HepG2 (cell line): ENCODE results near the gene ZBTB43. TPM values are rescaled to one million over a fixed set of nuclear protein-coding genes. Genes with fewer than 3 reads are reported as not detected.
A peak's percentile ranks its signal among the peaks of the same experiment; 100 is the strongest.

ENCODE experiments used
- ATAC-seq: fragments of 200-7000 bp; cut with Tn5 transposase; 3 replicates; pipeline ENCODE4 v1.9.1; 2020; ENCODE audit warnings: mild to moderate bottlenecking, moderate library complexity
- BruUV-seq: library from RNA; stranded (reverse); fragments of 400-500 nt; replicated peaks from 2 replicates; lab custom pipeline; 2021; lab: Mats Ljungman, UMichigan
- CTCF ChIA-PET: fragments of 300-600 bp; formaldehyde crosslinking; extraction: SDS; loops from one replicate; lab custom pipeline; 2021; ENCODE audit warnings: low total read pairs, inconsistent platforms, low intra/inter-chr PET ratio; lab: Yijun Ruan, JAX
- POLR2A ChIA-PET: fragments of 350-600 bp; sonication (Branson Sonifier 250); formaldehyde crosslinking; loops from one replicate; lab custom pipeline; 2020; ENCODE audit warnings: antibody characterized with exemption, inconsistent platforms; lab: Yijun Ruan, JAX
- DNase-seq: peaks from one replicate; pipeline ENCODE4 v3.0.0-alpha.2; 2015; ENCODE audit warnings: low spot score
- FAIRE-seq: peaks from 3 replicates; lab custom pipeline; 2011; peaks lifted over from hg19 to GRCh38; lab: Jason Lieb, UNC
- H2AFZ ChIP-seq: one replicate; pipeline ENCODE4 v1.6.1; 2011; ENCODE audit warnings: low read length, inconsistent platforms
- H3K27ac ChIP-seq: fragments of 300-600 bp; 3 replicates; pipeline ENCODE4 v1.8.0; 2011; ENCODE audit warnings: mixed run types, mild to moderate bottlenecking, mixed read lengths, low read length, inconsistent platforms; ENCODE audit not compliant: insufficient read depth; ENCODE audit errors: extremely low read length
- H3K27me3 ChIP-seq, 2 experiments: fragments of 200-600 bp in 1 of 2; 2 replicates in 1 of 2; 3 replicates in 1 of 2; pipeline versions ENCODE4 v1.6.0 to v1.8.0; 2011; ENCODE audit warnings: low read length in 2 of 2, mild to moderate bottlenecking in 2 of 2, moderate library complexity in 2 of 2, inconsistent platforms in 1 of 2; ENCODE audit not compliant: insufficient read depth in 2 of 2, control insufficient read depth in 1 of 2
- H3K36me3 ChIP-seq, 2 experiments: fragments of 200-600 bp in 1 of 2; replicated peaks in 1 of 2; 2 replicates in 1 of 2; 3 replicates in 1 of 2; pipeline versions ENCODE4 v1.5.1 to v1.8.0; 2011; ENCODE audit warnings: low read length in 2 of 2, inconsistent platforms in 1 of 2; ENCODE audit not compliant: insufficient read depth in 2 of 2, control insufficient read depth in 1 of 2
- H3K4me1 ChIP-seq: 2 replicates; pipeline ENCODE4 v1.5.1; 2012; ENCODE audit warnings: low read length, inconsistent platforms; ENCODE audit not compliant: insufficient read depth
- H3K4me2 ChIP-seq: 2 replicates; pipeline ENCODE4 v1.6.0; 2011; ENCODE audit warnings: low read depth, low read length, inconsistent platforms
- H3K4me3 ChIP-seq, 3 experiments: fragments of 200-600 bp in 1 of 3; sonication (generic), shearing (Covaris generic) in 1 of 3; replicated peaks in 1 of 3; 2 replicates each; pipeline ENCODE4 v1.5.1; 2011 to 2016; ENCODE audit warnings: low read length in 3 of 3, inconsistent platforms in 2 of 3, low read depth in 2 of 3, mild to moderate bottlenecking in 2 of 3, control low read depth in 1 of 3, mixed read lengths in 1 of 3; ENCODE audit not compliant: insufficient read depth in 1 of 3
- H3K79me2 ChIP-seq: one replicate; pipeline ENCODE4 v1.6.1; 2011; ENCODE audit warnings: low read length, inconsistent platforms; ENCODE audit not compliant: insufficient read depth
- H3K9ac ChIP-seq: 2 replicates; pipeline ENCODE4 v1.6.0; 2011; ENCODE audit warnings: mild to moderate bottlenecking, low read depth, low read length, inconsistent platforms; ENCODE audit not compliant: insufficient read depth
- H3K9me3 ChIP-seq: 2 replicates; pipeline ENCODE4 v1.5.1; 2012; ENCODE audit warnings: mild to moderate bottlenecking, low read length
- H4K20me1 ChIP-seq: 2 replicates; pipeline ENCODE4 v1.6.0; 2011; ENCODE audit warnings: inconsistent platforms, mild to moderate bottlenecking, low read length, moderate library complexity; ENCODE audit not compliant: insufficient read depth
- BHLHE40 ChIP-seq: IDR thresholded peaks from 2 replicates; pipeline ENCODE4 v1.6.1; 2011; ENCODE audit warnings: low read length, improper control_type of control experiment
- KDM3A ChIP-seq: IDR thresholded peaks from 2 replicates; pipeline ENCODE4 v1.6.1; 2018; ENCODE audit warnings: low read depth, missing compliant biosample characterization
- KDM5A ChIP-seq: fragments of 200-600 bp; sonication (generic); IDR thresholded peaks from 2 replicates; pipeline ENCODE4 v1.7.0; 2018; ENCODE audit warnings: antibody characterized with exemption, mild to moderate bottlenecking, low read length, borderline replicate concordance
- KLF16 ChIP-seq, 2 experiments: sonication (generic) in 1 of 2; formaldehyde crosslinking in 1 of 2; IDR thresholded peaks; 2 replicates each; pipeline versions ENCODE4 v1.6.1 to v1.8.0; 2016 to 2023; ENCODE audit warnings: missing genetic modification reagents in 2 of 2, missing compliant biosample characterization in 1 of 2
- MAZ ChIP-seq, 2 experiments: sonication (generic) in 1 of 2; formaldehyde crosslinking in 1 of 2; IDR thresholded peaks; 2 replicates each; pipeline versions ENCODE4 v1.5.0 to v1.6.1; 2012 to 2020; ENCODE audit warnings: low read depth in 2 of 2, mild to moderate bottlenecking in 2 of 2, borderline replicate concordance in 1 of 2, improper control_type of control experiment in 1 of 2, low read length in 1 of 2, missing genetic modification reagents in 1 of 2, moderate library complexity in 1 of 2
- NONO ChIP-seq, 2 experiments: fragments of 450-650 bp in 1 of 2; sonication (generic) in 1 of 2; formaldehyde crosslinking in 1 of 2; IDR thresholded peaks in 1 of 2; conservative IDR thresholded peaks in 1 of 2; 2 replicates each; pipeline versions ENCODE4 v1.6.1 to v1.8.0; 2017 to 2022; ENCODE audit warnings: mild to moderate bottlenecking in 1 of 2, missing genetic modification reagents in 1 of 2, moderate library complexity in 1 of 2
- POLR2G ChIP-seq: fragments of 200-400 bp; formaldehyde crosslinking; IDR thresholded peaks from 2 replicates; pipeline ENCODE4 v1.6.1; 2018; ENCODE audit warnings: mild to moderate bottlenecking, low read depth, low read length, moderate library complexity
- RXRA ChIP-seq: sonication (generic); formaldehyde crosslinking; IDR thresholded peaks from 2 replicates; pipeline ENCODE4 v1.5.1; 2020; ENCODE audit warnings: missing genetic modification reagents
- SMC3 ChIP-seq: IDR thresholded peaks from 2 replicates; pipeline ENCODE4 v1.6.1; 2011; ENCODE audit warnings: low read length, improper control_type of control experiment
- STAT5B ChIP-seq: sonication (generic); formaldehyde crosslinking; IDR thresholded peaks from 2 replicates; pipeline ENCODE4 v1.4.0; 2020; ENCODE audit warnings: missing genetic modification reagents
- TEAD3 ChIP-seq: optimal IDR thresholded peaks from 2 replicates; pipeline ENCODE3; 2016; ENCODE audit warnings: borderline replicate concordance
- ZBTB34 ChIP-seq: sonication (generic); formaldehyde crosslinking; IDR thresholded peaks from 2 replicates; pipeline ENCODE4 v1.8.0; 2022; ENCODE audit warnings: mild to moderate bottlenecking, missing genetic modification reagents
- ZNF263 ChIP-seq: sonication (generic); formaldehyde crosslinking; IDR thresholded peaks from 2 replicates; pipeline ENCODE4 v1.4.0; 2020; ENCODE audit warnings: missing genetic modification reagents
- ZNF331 ChIP-seq: sonication (generic); formaldehyde crosslinking; IDR thresholded peaks from 2 replicates; pipeline ENCODE4 v1.4.0; 2020; ENCODE audit warnings: missing genetic modification reagents
- ZNF382 ChIP-seq: sonication (generic); formaldehyde crosslinking; IDR thresholded peaks from 2 replicates; pipeline ENCODE4 v1.5.0; 2020; ENCODE audit warnings: missing genetic modification reagents, mild to moderate bottlenecking, borderline replicate concordance
- ZNF530 ChIP-seq: sonication (generic); formaldehyde crosslinking; IDR thresholded peaks from 2 replicates; pipeline ENCODE4 v1.5.0; 2020; ENCODE audit warnings: low read depth, mild to moderate bottlenecking, missing genetic modification reagents
- WGBS: methylation state at CpG from one replicate; pipeline ENCODE4 v1.1.6; 2017; ENCODE audit warnings: low lambda C conversion rate; 5-methylcytosine and 5-hydroxymethylcytosine counted together
- in situ Hi-C: cut with HindIII; loops from 2 replicates; pipeline ENCODE4 v1.10.0; 2017; ENCODE audit warnings: low pct_unique_long_range_greater_than_20kb; ENCODE audit not compliant: extremely low pct_ligation_motif_present
- intact Hi-C: fragments of 100-400 bp; cut with micrococcal nuclease; formaldehyde crosslinking; loops from one replicate; pipeline ENCODE4 v1.10.0; 2022; ENCODE audit not compliant: unreplicated experiment
- polyA plus RNA-seq, 8 experiments: library from polyadenylated mRNA; depleted of rRNA in 3 of 8; stranded (reverse) in 7 of 8; unstranded in 1 of 8; fragments of >200 nt; fragmentation: Illumina TruSeq in 4 of 8; extraction: Trizol in 4 of 8; gene quantifications; 2 replicates each; pipeline versions ENCODE4 v1.2.1 to v1.2.3, GENCODE V29; 2011 to 2016; ENCODE audit warnings: low read depth in 4 of 8, missing spikeins in 1 of 8, mixed read lengths in 1 of 8; ENCODE audit not compliant: insufficient read depth in 1 of 8
- total RNA-seq, 5 experiments: library from RNA; depleted of rRNA; stranded (reverse); fragments of >200 nt; fragmentation: Illumina TruSeq; extraction: Trizol; gene quantifications; 2 replicates each; pipeline ENCODE4 v1.2.3, GENCODE V29; 2016; ENCODE audit warnings: low read depth in 1 of 5
- TF ChIP-seq, protein P1 (sequence below): sonication (generic); formaldehyde crosslinking; IDR thresholded peaks from 2 replicates; pipeline ENCODE4 v1.5.0; 2020; ENCODE audit warnings: missing genetic modification reagents
- TF ChIP-seq, protein P2 (sequence below): sonication (generic); formaldehyde crosslinking; IDR thresholded peaks from 2 replicates; pipeline ENCODE4 v1.5.0; 2020; ENCODE audit warnings: mild to moderate bottlenecking, missing genetic modification reagents, moderate library complexity

ZBTB43 gene
- total and polyA plus RNA-seq, 2 of the 13 experiments (the other 11 are each of a cell fraction or from before 2014, with no cell fraction given) = 7.1 to 31.4 TPM

GRCh38 chr9:126781186-126782052 is 23.4 kb upstream of the ZBTB43 start:
- no peaks in the 10 kb centered on the region for H3K79me2 ChIP-seq
- BruUV-seq = no TSS peak
- DNase-seq (peak; percentile 63), ATAC-seq (peak; percentile 92), FAIRE-seq (peak; percentile 72)
- 20% methylated on average over 17 of the region's 29 CpGs for WGBS
- no peaks in the 10 kb centered on the region for H3K36me3 ChIP-seq
- peak overlapping the region; percentile 40 for H3K4me2 ChIP-seq
- peaks cover 8% of the 10 kb centered on the region; the same call in 1 of the 2 replicates for H3K4me1 ChIP-seq
- intact Hi-C loops = loop anchor here (1.0 to 5.0 kb wide), 2 partner anchors 76 to 169 kb away; partner anchors contain the start of gene LMX1B
- H4K20me1 ChIP-seq = no peaks in the 10 kb centered on the region
- no peaks in the 10 kb centered on the region for H3K9me3 ChIP-seq
- in situ Hi-C loops = loop anchor here (5.0 kb wide), 2 partner anchors 74 to 169 kb away; partner anchors contain the start of gene LMX1B
- ChIA-PET CTCF (interaction anchor here (1.0 to 3.7 kb wide), 3 partner anchors 8 to 91 kb away, joined by 3 to 91 read pairs (median 12); no protein-coding TSS in a partner anchor), POLR2A (interaction anchor here (1.0 kb wide), 1 partner anchor 76 kb away, joined by 8 read pairs; no protein-coding TSS in a partner anchor)
- H3K27ac ChIP-seq = no peak overlapping the region
- H3K4me3 ChIP-seq = peak overlapping the region in 1 of 3 experiments; percentile 24; a peak in 1 of 6 replicates
- no peak overlapping the region for H3K9ac ChIP-seq
- peaks cover 0 to 35% of the 10 kb centered on the region in 2 experiments; a peak in 2 of 5 replicates for H3K27me3 ChIP-seq
- no peak overlapping the region for H2AFZ ChIP-seq
- TF ChIP-seq KDM5A (no peak), ZBTB34 (CRISPR knock-in tag) (no peak), ZNF382 (CRISPR knock-in tag) (no peak), POLR2G (no peak), ZNF331 (0 out of 2 replicates have a peak, but pooled peaks have one; percentile 57), SMC3 (peak; percentile 41; the same call in 1 of the 2 replicates), STAT5B (CRISPR knock-in tag) (no peak), TEAD3 (CRISPR knock-in tag) (peak; percentile 21), NONO (IDR thresholded peaks at IDR 0.05) (no peak), NONO (CRISPR knock-in tag; conservative IDR thresholded peaks at IDR 0.05) (0 out of 2 replicates have a peak, but pooled peaks have one; percentile 25), KDM3A (CRISPR knock-in tag) (peak; percentile 52; the same call in 1 of the 2 replicates), ZNF263 (CRISPR knock-in tag) (peak; percentile 66; the same call in 1 of the 2 replicates), RXRA (CRISPR knock-in tag) (0 out of 2 replicates have a peak, but pooled peaks have one; percentile 16), ZNF530 (CRISPR knock-in tag) (no peak), KLF16 (CRISPR knock-in tag; IDR thresholded peaks at IDR 0.05) (0 out of 4 replicates have a peak, but pooled peaks of 1 of the 2 experiments have one; percentile 42), MAZ (IDR thresholded peaks at IDR 0.05; ENCODE audit: borderline replicate concordance, low read depth, low read length) (peak; percentile 63; the same call in 1 of the 2 replicates), MAZ (CRISPR knock-in tag; IDR thresholded peaks at IDR 0.05; ENCODE audit: low read depth) (peak; percentile 60; the same call in 1 of the 2 replicates), BHLHE40 (peak; percentile 52)
- TF ChIP-seq, protein P1, sequence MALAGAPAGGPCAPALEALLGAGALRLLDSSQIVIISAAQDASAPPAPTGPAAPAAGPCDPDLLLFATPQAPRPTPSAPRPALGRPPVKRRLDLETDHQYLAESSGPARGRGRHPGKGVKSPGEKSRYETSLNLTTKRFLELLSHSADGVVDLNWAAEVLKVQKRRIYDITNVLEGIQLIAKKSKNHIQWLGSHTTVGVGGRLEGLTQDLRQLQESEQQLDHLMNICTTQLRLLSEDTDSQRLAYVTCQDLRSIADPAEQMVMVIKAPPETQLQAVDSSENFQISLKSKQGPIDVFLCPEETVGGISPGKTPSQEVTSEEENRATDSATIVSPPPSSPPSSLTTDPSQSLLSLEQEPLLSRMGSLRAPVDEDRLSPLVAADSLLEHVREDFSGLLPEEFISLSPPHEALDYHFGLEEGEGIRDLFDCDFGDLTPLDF (CRISPR knock-in tag) = no peak
- TF ChIP-seq, protein P2, sequence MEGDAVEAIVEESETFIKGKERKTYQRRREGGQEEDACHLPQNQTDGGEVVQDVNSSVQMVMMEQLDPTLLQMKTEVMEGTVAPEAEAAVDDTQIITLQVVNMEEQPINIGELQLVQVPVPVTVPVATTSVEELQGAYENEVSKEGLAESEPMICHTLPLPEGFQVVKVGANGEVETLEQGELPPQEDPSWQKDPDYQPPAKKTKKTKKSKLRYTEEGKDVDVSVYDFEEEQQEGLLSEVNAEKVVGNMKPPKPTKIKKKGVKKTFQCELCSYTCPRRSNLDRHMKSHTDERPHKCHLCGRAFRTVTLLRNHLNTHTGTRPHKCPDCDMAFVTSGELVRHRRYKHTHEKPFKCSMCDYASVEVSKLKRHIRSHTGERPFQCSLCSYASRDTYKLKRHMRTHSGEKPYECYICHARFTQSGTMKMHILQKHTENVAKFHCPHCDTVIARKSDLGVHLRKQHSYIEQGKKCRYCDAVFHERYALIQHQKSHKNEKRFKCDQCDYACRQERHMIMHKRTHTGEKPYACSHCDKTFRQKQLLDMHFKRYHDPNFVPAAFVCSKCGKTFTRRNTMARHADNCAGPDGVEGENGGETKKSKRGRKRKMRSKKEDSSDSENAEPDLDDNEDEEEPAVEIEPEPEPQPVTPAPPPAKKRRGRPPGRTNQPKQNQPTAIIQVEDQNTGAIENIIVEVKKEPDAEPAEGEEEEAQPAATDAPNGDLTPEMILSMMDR = peak; percentile 94
